ENCODE results near the gene EXOC6B. TPM values are rescaled to one million over a fixed set of nuclear protein-coding genes. Genes with fewer than 3 reads are reported as not detected.

EXOC6B gene
- total RNA-seq, 2 donors from 2014 or later, result 21.3 to 28.8 TPM

- no peak for TF ChIP-seq CTCF (IDR thresholded peaks at IDR 0.05)
- Histone ChIP-seq H3K4me1 (no peaks in the 10 kb centered on the region), H3K27me3 (no peaks in the 10 kb centered on the region), H3K9ac (ENCODE audit: low read depth in 2 of 2, low read length in 2 of 2) (no peak overlapping the region), H3K4me3 (no peak overlapping the region), H3K36me3 (no peaks in the 10 kb centered on the region), H3K27ac (no peak overlapping the region), H3K9me3 (no peaks in the 10 kb centered on the region)
- intact Hi-C loops (cut with DNase I), result no loop called here
- no peak for DNase-seq
These were observed 644.2 kb downstream of the EXOC6B start for GRCh38 chr2:72181616-72182015.

GRCh38 chr2:72180351-72180750, 645.5 kb downstream of the EXOC6B start:
- no peak overlapping the region for H3K27ac ChIP-seq
- H3K36me3 ChIP-seq, result no peaks in the 10 kb centered on the region
- no peaks in the 10 kb centered on the region for H3K4me1 ChIP-seq
- no peak for TF ChIP-seq CTCF (IDR thresholded peaks at IDR 0.05)
- no peak overlapping the region for H3K4me3 ChIP-seq
- no peak overlapping the region for H3K9ac ChIP-seq (ENCODE audit: low read depth in 2 of 2, low read length in 2 of 2)
- intact Hi-C loops (cut with DNase I), result no loop called here
- H3K9me3 ChIP-seq, result no peaks in the 10 kb centered on the region
- DNase-seq, result no peak
- H3K27me3 ChIP-seq, result no peaks in the 10 kb centered on the region

GRCh38 chr2:72178551-72178950, 647.3 kb downstream of the EXOC6B start:
- no peak for TF ChIP-seq CTCF (IDR thresholded peaks at IDR 0.05)
- Histone ChIP-seq H3K4me1 (no peaks in the 10 kb centered on the region), H3K4me3 (no peak overlapping the region), H3K9ac (ENCODE audit: low read depth in 2 of 2, low read length in 2 of 2) (no peak overlapping the region), H3K36me3 (no peaks in the 10 kb centered on the region), H3K27ac (no peak overlapping the region), H3K9me3 (no peaks in the 10 kb centered on the region), H3K27me3 (no peaks in the 10 kb centered on the region)
- intact Hi-C loops (cut with DNase I), result no loop called here
- no peak for DNase-seq

GRCh38 chr2:72176281-72176680, 649.6 kb downstream of the EXOC6B start:
- Histone ChIP-seq H3K4me1 (no peaks in the 10 kb centered on the region), H3K27ac (no peak overlapping the region), H3K9me3 (no peaks in the 10 kb centered on the region), H3K9ac (ENCODE audit: low read depth in 2 of 2, low read length in 2 of 2) (no peak overlapping the region), H3K27me3 (no peaks in the 10 kb centered on the region), H3K36me3 (no peaks in the 10 kb centered on the region), H3K4me3 (no peak overlapping the region)
- intact Hi-C loops (cut with DNase I), result no loop called here
- no peak for TF ChIP-seq CTCF (IDR thresholded peaks at IDR 0.05)
- DNase-seq, result no peak

GRCh38 chr2:72175636-72176035, 650.2 kb downstream of the EXOC6B start:
- intact Hi-C loops (cut with DNase I), result no loop called here
- Histone ChIP-seq H3K27ac (no peak overlapping the region), H3K4me1 (no peaks in the 10 kb centered on the region), H3K9me3 (no peaks in the 10 kb centered on the region), H3K4me3 (no peak overlapping the region), H3K9ac (ENCODE audit: low read depth in 2 of 2, low read length in 2 of 2) (no peak overlapping the region), H3K36me3 (no peaks in the 10 kb centered on the region), H3K27me3 (no peaks in the 10 kb centered on the region)
- TF ChIP-seq CTCF (IDR thresholded peaks at IDR 0.05), result no peak
- no peak for DNase-seq
